HG03520 (cell line): Measurements from ENCODE around the gene RAB7B.

Experiments
- ATAC-seq: cut with Tn5 transposase; IDR thresholded peaks from one replicate; pipeline ENCODE4 v1.9.1; 2021; ENCODE audit warnings: mild to moderate bottlenecking, moderate library complexity; ENCODE audit not compliant: unreplicated experiment

RAB7B gene

GRCh38 chr1:205975387-205975998 is 27.7 kb downstream of the RAB7B start:
- ATAC-seq: no peak

GRCh38 chr1:205974712-205975111 is 28.5 kb downstream of the RAB7B start:
- ATAC-seq: no peak

GRCh38 chr1:205973377-205974232 is 29.6 kb downstream of the RAB7B start:
- ATAC-seq: no peak

GRCh38 chr1:205972491-205973168 is 30.6 kb downstream of the RAB7B start:
- ATAC-seq: no peak

GRCh38 chr1:205972081-205972480 is 31.1 kb downstream of the RAB7B start:
- no peak for ATAC-seq

- no peak for ATAC-seq
Measured at GRCh38 chr1:205971082-205971481, 32.1 kb downstream of the RAB7B start.

- ATAC-seq: no peak
Measured at GRCh38 chr1:205970486-205970885, 32.7 kb downstream of the RAB7B start.

GRCh38 chr1:205969229-205969628 is 34.0 kb downstream of the RAB7B start:
- ATAC-seq: no peak

- ATAC-seq: no peak
Measured at GRCh38 chr1:205967554-205968335, 35.5 kb downstream of the RAB7B start.

GRCh38 chr1:205965036-205965884 is 37.9 kb downstream of the RAB7B start:
- ATAC-seq: no peak

GRCh38 chr1:205963352-205964155 is 39.6 kb downstream of the RAB7B start:
- no peak for ATAC-seq

- no peak for ATAC-seq
Measured at GRCh38 chr1:205962821-205963221, 40.4 kb downstream of the RAB7B start.

GRCh38 chr1:205961991-205962820 is 41.0 kb downstream of the RAB7B start:
- no peak for ATAC-seq

GRCh38 chr1:205961405-205961804 is 41.8 kb downstream of the RAB7B start:
- no peak for ATAC-seq

- ATAC-seq: no peak
Measured at GRCh38 chr1:205959789-205960188, 43.4 kb downstream of the RAB7B start.

GRCh38 chr1:205955499-205955898 is 47.7 kb downstream of the RAB7B start:
- no peak for ATAC-seq

GRCh38 chr1:205954819-205955404 is 48.3 kb downstream of the RAB7B start:
- no peak for ATAC-seq

- ATAC-seq: no peak
Measured at GRCh38 chr1:205951746-205952145, 51.4 kb downstream of the RAB7B start.
